Glutamatergic neuron (in vitro differentiated cells): ENCODE results near the gene KIAA1958. TPM values are rescaled to one million over a fixed set of nuclear protein-coding genes. Genes with fewer than 3 reads are reported as not detected.

Experiments used
- total RNA-seq: library from RNA; stranded (reverse); fragmentation: NEBNext Ultra II Directional; extraction: Animal tissue kit (Norgen Biotek cat#: 25700); gene quantifications from one replicate; pipeline ENCODE4 v1.2.1, GENCODE V29; 2021; ENCODE audit not compliant: unreplicated experiment

Gene KIAA1958
- total RNA-seq, 1 donor from 2014 or later: 48.6 TPM

Other genes with a start within 250 kb of the KIAA1958 start
- gene PTBP3, start 153.2 kb upstream of the KIAA1958 start, total RNA-seq: 48.6 TPM
- gene HSDL2, start 106.7 kb upstream of the KIAA1958 start, total RNA-seq: 4.8 TPM
- gene INIP, start 231.3 kb downstream of the KIAA1958 start, total RNA-seq: 17.6 TPM